ENCODE results near the gene NAT9. TPM values are rescaled to one million over a fixed set of nuclear protein-coding genes. Genes with fewer than 3 reads are reported as not detected.

NAT9 gene
- total and polyA plus RNA-seq, 11 donors: 7.9 to 36.6 (median 18.2) TPM

DNA sequence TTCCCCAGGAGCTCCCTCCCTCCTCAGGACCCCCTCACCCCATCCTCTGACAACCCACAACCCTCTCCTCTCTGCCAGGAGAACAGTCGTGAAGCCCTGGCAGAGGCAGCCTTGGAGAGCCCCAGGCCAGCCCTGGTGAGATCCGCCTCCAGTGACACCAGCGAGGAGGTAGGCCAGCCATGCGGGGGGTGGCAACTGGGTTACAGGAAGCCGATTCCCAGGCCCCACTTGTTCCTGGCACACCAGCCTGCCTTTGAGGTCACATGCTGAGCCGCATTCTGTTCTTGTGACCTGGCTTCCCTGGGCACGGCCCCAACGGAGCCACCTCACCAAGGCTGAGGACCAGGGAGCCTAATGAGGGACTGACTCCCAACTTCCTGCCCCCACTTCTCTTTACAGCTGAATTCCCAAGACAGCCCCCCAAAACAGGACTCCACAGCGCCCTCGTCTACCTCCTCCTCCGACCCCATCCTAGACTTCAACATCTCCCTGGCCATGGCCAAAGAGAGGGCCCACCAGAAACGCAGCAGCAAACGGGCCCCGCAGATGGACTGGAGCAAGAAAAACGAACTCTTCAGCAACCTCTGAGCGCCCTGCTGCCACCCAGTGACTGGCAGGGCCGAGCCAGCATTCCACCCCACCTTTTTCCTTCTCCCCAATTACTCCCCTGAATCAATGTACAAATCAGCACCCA is 7.9 kb downstream of the NAT9 start:
- H3K27ac ChIP-seq: peak overlapping the region; percentile 16 to 83 (median 71)
- no peaks in the 10 kb centered on the region for H3K27me3 ChIP-seq
- DNase-seq (peak; percentile 76 to 93 (median 84)), ATAC-seq (peak; percentile 75 to 88 (median 78))
- H3K36me3 ChIP-seq: peaks cover 0 to 79% (median 28%) of the 10 kb centered on the region in 9 donors
- no peak overlapping the region for H3K4me3 ChIP-seq
- 51 to 60% (median 57%) methylated on average over 15 to 17 of the region's 17 CpGs for WGBS, 4 donors
- TF ChIP-seq POLR2A (IDR thresholded peaks at IDR 0.05) (peak in 1 of 2 donors; percentile 22), CTCF (IDR thresholded peaks at IDR 0.05) (no peak)
- intact Hi-C loops (cut with DNase I): loop anchor here in 1 of 10 donors (2.0 kb wide), 1 partner anchor 23 kb away; no protein-coding TSS in a partner anchor
- H3K4me1 ChIP-seq: peaks cover 0 to 47% (median 22%) of the 10 kb centered on the region in 12 donors
- H3K9me3 ChIP-seq: no peaks in the 10 kb centered on the region

DNA sequence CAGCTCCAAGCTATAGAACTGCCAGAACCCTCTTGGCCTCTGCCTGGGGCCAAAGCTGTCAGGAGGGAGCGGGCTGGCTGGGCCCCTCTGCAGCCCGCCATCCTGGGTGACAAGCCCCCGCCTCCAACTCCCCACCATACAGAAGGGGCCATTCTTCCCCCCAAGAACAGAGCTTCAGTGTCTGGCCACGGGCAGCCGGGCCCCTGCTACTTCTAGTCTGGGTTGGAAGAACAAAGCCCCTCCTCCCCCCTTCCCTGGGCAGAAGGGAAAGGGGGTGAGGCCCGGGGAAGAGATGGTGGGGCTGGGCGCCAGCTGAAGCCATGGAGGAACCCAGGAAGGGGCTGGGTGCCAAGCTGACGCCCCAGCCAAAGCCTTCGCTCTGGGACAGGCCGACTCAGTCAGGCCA is 9.0 kb downstream of the NAT9 start:
- Histone ChIP-seq H3K4me1 (peaks cover 0 to 56% (median 24%) of the 10 kb centered on the region in 12 donors), H3K36me3 (peaks cover 0 to 68% (median 17%) of the 10 kb centered on the region in 9 donors), H3K9me3 (no peaks in the 10 kb centered on the region), H3K4me3 (no peak overlapping the region), H3K27me3 (no peaks in the 10 kb centered on the region), H3K27ac (peak overlapping the region in 10 of 12 donors; percentile 3 to 83 (median 71))
- WGBS, 4 donors: 56 to 82% (median 80%) methylated on average over 6 to 10 of the region's 10 CpGs
- intact Hi-C loops (cut with DNase I): loop anchor here in 1 of 10 donors (2.0 kb wide), 1 partner anchor 14 kb away; no protein-coding TSS in a partner anchor
- ATAC-seq (no peak), DNase-seq (no peak)
- TF ChIP-seq CTCF (IDR thresholded peaks at IDR 0.05): no peak
- no peak for TF ChIP-seq POLR2A (IDR thresholded peaks at IDR 0.05)

- H3K27ac ChIP-seq: peak overlapping the region in 1 of 12 donors; percentile 69
- ATAC-seq (no peak), DNase-seq (no peak)
- no peaks in the 10 kb centered on the region for H3K9me3 ChIP-seq
- H3K4me1 ChIP-seq: peaks cover 0 to 62% (median 26%) of the 10 kb centered on the region in 12 donors
- intact Hi-C loops (cut with DNase I): loop anchor here in 1 of 10 donors (2.0 kb wide), 1 partner anchor 14 kb away; no protein-coding TSS in a partner anchor
- peaks cover 0 to 61% (median 10%) of the 10 kb centered on the region in 9 donors for H3K36me3 ChIP-seq
- H3K4me3 ChIP-seq: no peak overlapping the region
- 90 to 100% (median 97%) methylated on average over 2 of the region's 2 CpGs for WGBS, 4 donors
- H3K27me3 ChIP-seq: no peaks in the 10 kb centered on the region
- TF ChIP-seq CTCF (IDR thresholded peaks at IDR 0.05): no peak
Observed at GRCh38 chr17:74766413-74766812, 9.7 kb downstream of the NAT9 start.

- no peak for TF ChIP-seq CTCF (IDR thresholded peaks at IDR 0.05)
- TF ChIP-seq POLR2A (IDR thresholded peaks at IDR 0.05): no peak
- WGBS, 4 donors: 69 to 87% (median 81%) methylated on average over 4 of the region's 4 CpGs
- no peaks in the 10 kb centered on the region for H3K9me3 ChIP-seq
- peaks cover 6 to 70% (median 38%) of the 10 kb centered on the region in 12 donors for H3K4me1 ChIP-seq
- H3K27ac ChIP-seq: no peak overlapping the region
- DNase-seq (no peak), ATAC-seq (no peak)
- intact Hi-C loops (cut with DNase I): no loop called here
- peaks cover 0 to 45% (median 4%) of the 10 kb centered on the region in 9 donors for H3K36me3 ChIP-seq
- no peaks in the 10 kb centered on the region for H3K27me3 ChIP-seq
- no peak overlapping the region for H3K4me3 ChIP-seq
Observed at GRCh38 chr17:74764751-74765286, 11.3 kb downstream of the NAT9 start.
